ENCODE results near the gene COX20. TPM values are rescaled to one million over a fixed set of nuclear protein-coding genes. Genes with fewer than 3 reads are reported as not detected.
A peak's percentile ranks its signal among the peaks of the same experiment; 100 is the strongest.

Gene COX20
- total RNA-seq, 1 donor from 2014 or later = 29.3 TPM

DNA sequence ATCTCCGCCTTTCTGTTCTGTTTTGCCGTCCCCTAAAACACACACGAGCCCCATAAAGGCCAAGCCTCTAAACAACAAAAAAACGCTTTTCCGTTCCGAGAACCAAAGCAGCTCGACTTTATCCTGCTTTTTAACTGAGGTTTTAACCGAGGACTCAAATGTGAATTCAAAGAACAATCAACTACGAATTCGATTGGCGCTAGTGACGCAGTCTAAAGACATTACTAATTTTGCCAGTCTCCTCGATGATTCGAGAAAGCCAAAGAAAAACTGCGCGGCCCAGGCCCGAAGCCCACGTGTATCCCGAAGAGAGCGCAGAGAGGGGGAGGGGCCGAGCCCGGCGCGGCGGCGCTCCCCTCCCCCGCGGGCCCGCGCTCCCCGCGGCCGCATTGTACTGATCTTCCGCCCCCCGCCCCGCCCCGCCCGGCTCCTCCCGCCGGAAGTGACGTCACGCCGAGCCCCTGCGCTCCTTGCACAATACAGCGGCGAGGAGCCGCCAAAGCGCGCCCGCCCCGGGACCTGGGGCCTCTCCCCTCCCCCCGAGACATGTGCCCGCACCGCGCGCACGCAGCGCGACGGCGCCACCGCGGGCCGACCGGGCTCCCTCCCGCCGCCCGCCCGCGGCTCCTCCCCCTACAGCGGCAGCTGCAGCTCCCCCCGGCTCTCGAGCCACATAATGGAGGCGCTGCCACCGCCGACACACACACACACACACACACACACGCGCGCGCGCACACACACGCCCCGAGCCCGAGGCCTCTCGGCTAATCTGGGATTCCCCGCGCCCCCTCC, 27.4 kb downstream of the COX20 start:
- H3K27ac Mint-ChIP-seq = peak overlapping the region; percentile 99
- DNase-seq (ENCODE audit: low spot score in 2 of 2, unreplicated experiment in 2 of 2) = peak; percentile 94 to 97
- no peak for TF ChIP-seq CTCF (IDR thresholded peaks at IDR 0.05; ENCODE audit: unreplicated experiment)
- H3K9me3 Mint-ChIP-seq = no peaks in the 10 kb centered on the region
- peaks cover 54% of the 10 kb centered on the region for H3K4me1 Mint-ChIP-seq
- H3K36me3 Mint-ChIP-seq = peaks cover 22% of the 10 kb centered on the region
- H3K27me3 Mint-ChIP-seq (ENCODE audit: low read depth) = no peaks in the 10 kb centered on the region
- peak overlapping the region; percentile 86 for H3K4me3 Mint-ChIP-seq

- H3K9me3 Mint-ChIP-seq = no peaks in the 10 kb centered on the region
- peak; percentile 25 to 53 for DNase-seq (ENCODE audit: low spot score in 2 of 2, unreplicated experiment in 2 of 2)
- peaks cover 16% of the 10 kb centered on the region for H3K36me3 Mint-ChIP-seq
- H3K27me3 Mint-ChIP-seq (ENCODE audit: low read depth) = no peaks in the 10 kb centered on the region
- TF ChIP-seq CTCF (IDR thresholded peaks at IDR 0.05; ENCODE audit: unreplicated experiment) = no peak
- H3K4me3 Mint-ChIP-seq = peak overlapping the region; percentile 92
- peaks cover 51% of the 10 kb centered on the region for H3K4me1 Mint-ChIP-seq
- peak overlapping the region; percentile 98 for H3K27ac Mint-ChIP-seq
Observed at GRCh38 chr1:244863491-244864252, 28.2 kb downstream of the COX20 start.

GRCh38 chr1:244864253-244865027, 29.0 kb downstream of the COX20 start, which contains the start of gene HNRNPU:
Gene HNRNPU, minus strand, starts transcription at chr1:244864543. Its CDS starts 236 bp downstream, at chr1:244864307.
- Mint-ChIP-seq H3K27ac (peak within 1 kb of the TSS; percentile 98), H3K36me3 (peaks cover 11% of the 10 kb centered on the region), H3K4me3 (peak within 1 kb of the TSS; percentile 92), H3K9me3 (no peaks in the 10 kb centered on the region), H3K4me1 (peaks cover 46% of the 10 kb centered on the region), H3K27me3 (ENCODE audit: low read depth) (no peaks in the 10 kb centered on the region)
- TF ChIP-seq CTCF (IDR thresholded peaks at IDR 0.05; ENCODE audit: unreplicated experiment) = peak; percentile 60
- peak; percentile 95 to 98 for DNase-seq (ENCODE audit: low spot score in 2 of 2, unreplicated experiment in 2 of 2)

DNA sequence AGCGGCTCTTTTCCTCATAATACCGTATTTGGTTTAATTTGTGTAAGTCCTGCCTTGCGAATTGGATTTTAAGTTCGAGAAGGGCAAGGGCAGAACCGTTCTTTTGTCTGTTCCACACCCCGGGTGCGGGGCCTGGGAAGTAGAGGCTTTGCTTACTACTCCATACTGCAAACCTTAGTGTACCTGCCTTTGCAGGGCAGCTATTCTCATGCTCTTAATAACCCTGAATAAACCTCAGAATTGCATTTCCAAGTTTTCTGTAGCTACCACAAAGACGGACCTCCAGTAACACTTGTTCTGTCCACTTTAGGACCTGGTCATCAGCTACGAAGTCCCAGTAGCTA, 29.5 kb downstream of the COX20 start:
- peak overlapping the region; percentile 98 for H3K27ac Mint-ChIP-seq
- peak overlapping the region; percentile 92 for H3K4me3 Mint-ChIP-seq
- H3K9me3 Mint-ChIP-seq = no peaks in the 10 kb centered on the region
- DNase-seq (ENCODE audit: low spot score in 2 of 2, unreplicated experiment in 2 of 2) = peak in 1 of 2 experiments; percentile 47
- no peaks in the 10 kb centered on the region for H3K27me3 Mint-ChIP-seq (ENCODE audit: low read depth)
- no peak for TF ChIP-seq CTCF (IDR thresholded peaks at IDR 0.05; ENCODE audit: unreplicated experiment)
- H3K4me1 Mint-ChIP-seq = peaks cover 43% of the 10 kb centered on the region
- peaks cover 10% of the 10 kb centered on the region for H3K36me3 Mint-ChIP-seq

- peaks cover 35% of the 10 kb centered on the region for H3K4me1 Mint-ChIP-seq
- peaks cover 5% of the 10 kb centered on the region for H3K36me3 Mint-ChIP-seq
- no peak for TF ChIP-seq CTCF (IDR thresholded peaks at IDR 0.05; ENCODE audit: unreplicated experiment)
- no peaks in the 10 kb centered on the region for H3K9me3 Mint-ChIP-seq
- H3K27me3 Mint-ChIP-seq (ENCODE audit: low read depth) = no peaks in the 10 kb centered on the region
- no peak for DNase-seq (ENCODE audit: low spot score in 2 of 2, unreplicated experiment in 2 of 2)
- H3K27ac Mint-ChIP-seq = peak overlapping the region; percentile 98
- H3K4me3 Mint-ChIP-seq = peak overlapping the region; percentile 92
Observed at GRCh38 chr1:244865820-244866219, 30.4 kb downstream of the COX20 start.
